Measurements from ENCODE around the gene LRP1B. TPM values are rescaled to one million over a fixed set of nuclear protein-coding genes. Genes with fewer than 3 reads are reported as not detected.
A peak's percentile ranks its signal among the peaks of the same experiment; 100 is the strongest.

The LRP1B gene
- total and polyA plus RNA-seq, 2 experiments from 2014 or later, result not detected

DNA sequence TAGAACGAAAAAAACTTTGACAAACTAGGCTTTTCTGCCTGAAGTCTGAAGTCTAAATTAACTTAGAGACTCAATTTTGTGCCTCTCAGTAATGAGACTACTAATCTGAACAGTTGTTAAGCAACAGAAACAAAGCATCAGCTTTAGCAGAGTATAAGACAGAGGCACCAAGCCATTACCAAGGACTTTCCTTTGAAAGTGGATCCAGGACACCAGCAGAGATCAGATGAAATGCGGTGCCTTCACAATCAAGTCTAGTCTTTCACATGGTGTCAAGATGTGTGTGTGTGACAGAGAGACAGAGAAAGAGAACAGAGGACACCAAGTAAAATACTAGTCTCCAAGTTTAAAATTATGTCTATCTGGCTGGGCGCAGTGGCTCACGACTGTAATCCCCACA, 1502.9 kb downstream of the LRP1B start:
- H2AFZ ChIP-seq, result no peak overlapping the region
- DNase-seq, result no peak
- in situ Hi-C loops (cut with MboI), result no loop called here

DNA sequence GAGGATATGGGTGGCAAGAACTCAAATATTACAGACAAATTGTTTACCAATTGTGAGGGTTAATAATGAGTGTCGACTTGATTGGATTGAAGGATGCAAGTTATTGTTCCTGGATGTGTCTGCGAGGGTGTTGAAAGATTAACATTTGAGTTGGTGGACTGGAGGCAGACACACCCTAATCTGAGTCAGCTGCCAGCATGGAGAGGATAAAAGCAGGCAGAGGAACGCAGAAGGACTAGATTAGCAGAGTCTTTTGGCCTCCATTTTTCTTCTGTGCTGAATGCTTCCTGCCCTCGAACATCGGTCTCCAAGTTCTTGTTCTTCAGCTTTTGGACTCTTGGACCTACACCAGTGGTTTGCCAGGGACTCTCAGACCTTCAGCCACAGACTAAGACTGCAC, 1503.7 kb downstream of the LRP1B start:
- no peaks in the 10 kb centered on the region for H3K9me3 ChIP-seq (ENCODE audit: low read depth)
- no peaks in the 10 kb centered on the region for H3K79me2 ChIP-seq (ENCODE audit: insufficient read depth)
- in situ Hi-C loops (cut with MboI), result no loop called here
- no peaks in the 10 kb centered on the region for H4K20me1 ChIP-seq (ENCODE audit: insufficient read depth)
- H2AFZ ChIP-seq, result 0 out of 2 replicates have a peak overlapping the region, but pooled peaks have one; percentile 35
- H3F3A ChIP-seq (ENCODE audit: insufficient read depth), result no peaks in the 10 kb centered on the region
- H3K9ac ChIP-seq, result no peak overlapping the region
- H3K36me3 ChIP-seq (ENCODE audit: low read depth), result no peaks in the 10 kb centered on the region
- no peak for TF ChIP-seq EZH2 (IDR thresholded peaks at IDR 0.05; ENCODE audit: insufficient read depth, poor library complexity, severe bottlenecking)
- TF ChIP-seq EZH2phosphoT487 (IDR thresholded peaks at IDR 0.05; ENCODE audit: insufficient read depth, low read depth), result no peak
- H3K4me3 ChIP-seq, result no peak overlapping the region
- H3K9me2 ChIP-seq (ENCODE audit: insufficient read depth), result no peaks in the 10 kb centered on the region
- no peak overlapping the region for H3K4me2 ChIP-seq (ENCODE audit: unreplicated experiment)
- no peaks in the 10 kb centered on the region for H3K27me3 ChIP-seq (replicated peaks; ENCODE audit: insufficient read depth)
- H3K27ac ChIP-seq, result no peak overlapping the region
- peak; percentile 10 for DNase-seq
- H3K4me1 ChIP-seq (ENCODE audit: insufficient read depth), result no peaks in the 10 kb centered on the region
- WGBS, 2 experiments (ENCODE audit: low coverage in 1 of 2, low lambda C conversion rate in 2 of 2, missing lambda C conversion rate in 2 of 2), result 5 to 11% methylated on average over 5 of the region's 5 CpGs

More for the DNA sequence above, 1502.9 kb downstream of the LRP1B start:
- Histone ChIP-seq H3K9ac (no peak overlapping the region), H3K27ac (no peak overlapping the region), H4K20me1 (ENCODE audit: insufficient read depth) (no peaks in the 10 kb centered on the region), H3K79me2 (ENCODE audit: insufficient read depth) (no peaks in the 10 kb centered on the region), H3K4me3 (no peak overlapping the region), H3K9me3 (ENCODE audit: low read depth) (no peaks in the 10 kb centered on the region), H3K9me2 (ENCODE audit: insufficient read depth) (no peaks in the 10 kb centered on the region), H3F3A (ENCODE audit: insufficient read depth) (no peaks in the 10 kb centered on the region), H3K4me2 (ENCODE audit: unreplicated experiment) (no peak overlapping the region), H3K4me1 (ENCODE audit: insufficient read depth) (no peaks in the 10 kb centered on the region), H3K36me3 (ENCODE audit: low read depth) (no peaks in the 10 kb centered on the region), H3K27me3 (replicated peaks; ENCODE audit: insufficient read depth) (no peaks in the 10 kb centered on the region)
- 11 to 19% methylated on average over 4 of the region's 4 CpGs for WGBS, 2 experiments (ENCODE audit: low coverage in 1 of 2, low lambda C conversion rate in 2 of 2, missing lambda C conversion rate in 2 of 2)
- TF ChIP-seq EZH2phosphoT487 (IDR thresholded peaks at IDR 0.05; ENCODE audit: insufficient read depth, low read depth) (no peak), EZH2 (IDR thresholded peaks at IDR 0.05; ENCODE audit: insufficient read depth, poor library complexity, severe bottlenecking) (no peak)

DNA sequence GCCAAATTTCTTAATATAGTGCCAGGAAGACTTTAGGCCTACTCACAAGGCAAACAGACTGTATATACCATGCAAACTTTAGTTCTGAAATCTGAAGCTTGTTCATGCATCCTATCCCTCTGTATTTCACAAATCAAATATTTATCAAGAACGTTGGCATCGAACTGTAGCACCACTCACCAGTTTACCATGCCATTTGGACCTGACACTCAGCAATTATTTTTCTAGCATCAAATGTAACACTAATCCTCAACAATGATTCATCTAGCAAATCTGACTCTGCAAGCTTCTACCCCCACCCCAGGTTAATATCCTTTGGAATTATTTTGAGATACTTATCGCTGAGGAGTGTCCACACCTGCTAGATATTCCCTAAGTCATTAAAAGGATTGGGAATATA, 1506.6 kb downstream of the LRP1B start:
- Histone ChIP-seq H3K9me3 (ENCODE audit: low read depth) (no peaks in the 10 kb centered on the region), H3K27me3 (replicated peaks; ENCODE audit: insufficient read depth) (no peaks in the 10 kb centered on the region), H3K4me2 (ENCODE audit: unreplicated experiment) (no peak overlapping the region), H3K9me2 (ENCODE audit: insufficient read depth) (no peaks in the 10 kb centered on the region), H4K20me1 (ENCODE audit: insufficient read depth) (no peaks in the 10 kb centered on the region), H3K9ac (no peak overlapping the region), H3F3A (ENCODE audit: insufficient read depth) (no peaks in the 10 kb centered on the region), H3K36me3 (ENCODE audit: low read depth) (no peaks in the 10 kb centered on the region), H3K27ac (no peak overlapping the region), H2AFZ (no peak overlapping the region), H3K79me2 (ENCODE audit: insufficient read depth) (no peaks in the 10 kb centered on the region), H3K4me1 (ENCODE audit: insufficient read depth) (no peaks in the 10 kb centered on the region), H3K4me3 (no peak overlapping the region)
- DNase-seq, result no peak
- in situ Hi-C loops (cut with MboI), result no loop called here
- TF ChIP-seq EZH2 (IDR thresholded peaks at IDR 0.05; ENCODE audit: insufficient read depth, poor library complexity, severe bottlenecking) (no peak), EZH2phosphoT487 (IDR thresholded peaks at IDR 0.05; ENCODE audit: insufficient read depth, low read depth) (no peak)
- whole genome bisulfite sequencing, 2 experiments (ENCODE audit: low coverage in 1 of 2, low lambda C conversion rate in 2 of 2, missing lambda C conversion rate in 2 of 2), result 69 to 73% methylated on average over 3 of the region's 3 CpGs

DNA sequence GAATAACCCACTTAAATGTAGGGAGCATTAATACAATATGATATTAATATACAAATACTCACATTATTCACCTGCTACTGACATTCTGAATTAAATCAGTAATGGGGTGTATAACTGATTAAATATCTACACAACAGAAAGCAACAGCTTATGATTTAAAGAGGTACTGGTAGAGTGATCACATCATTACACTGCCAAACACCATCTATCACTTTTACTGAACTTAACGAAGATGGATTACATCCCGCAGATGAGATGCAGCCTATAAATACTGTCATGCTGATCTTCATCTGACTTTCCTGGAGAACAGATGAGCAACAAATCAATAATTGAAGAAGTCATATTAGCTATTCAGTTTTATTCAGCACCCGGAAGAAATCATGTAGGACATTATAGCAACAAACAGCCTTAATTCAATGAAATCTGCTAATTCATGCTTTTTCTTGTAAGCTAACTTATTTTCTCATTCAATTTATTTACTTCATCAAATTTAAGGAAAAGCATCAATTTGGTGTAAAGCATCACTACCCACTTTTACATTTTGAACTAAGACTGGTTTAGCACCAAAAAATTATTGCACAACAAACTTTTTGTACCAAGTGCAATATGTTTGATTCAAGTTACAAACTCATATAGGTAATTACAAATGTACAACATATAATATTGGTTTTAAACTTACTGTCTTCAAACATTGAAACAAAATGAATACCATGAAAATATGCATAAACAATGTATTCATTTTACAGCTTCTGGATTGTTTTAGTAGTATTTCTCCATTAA, 1509.0 kb downstream of the LRP1B start:
- no peak overlapping the region for H3K4me3 ChIP-seq
- H3K9ac ChIP-seq, result no peak overlapping the region
- no peak for DNase-seq
- no peaks in the 10 kb centered on the region for H3K27me3 ChIP-seq (replicated peaks; ENCODE audit: insufficient read depth)
- H3K9me3 ChIP-seq (ENCODE audit: low read depth), result no peaks in the 10 kb centered on the region
- 70 to 81% methylated on average over 3 of the region's 3 CpGs for WGBS, 2 experiments (ENCODE audit: low coverage in 1 of 2, low lambda C conversion rate in 2 of 2, missing lambda C conversion rate in 2 of 2)
- no peak overlapping the region for H3K27ac ChIP-seq
- H2AFZ ChIP-seq, result no peak overlapping the region
- H3K36me3 ChIP-seq (ENCODE audit: low read depth), result no peaks in the 10 kb centered on the region
- no peak overlapping the region for H3K4me2 ChIP-seq (ENCODE audit: unreplicated experiment)
- TF ChIP-seq EZH2 (IDR thresholded peaks at IDR 0.05; ENCODE audit: insufficient read depth, poor library complexity, severe bottlenecking), result no peak
- in situ Hi-C loops (cut with MboI), result no loop called here
- H3F3A ChIP-seq (ENCODE audit: insufficient read depth), result no peaks in the 10 kb centered on the region
- no peaks in the 10 kb centered on the region for H3K9me2 ChIP-seq (ENCODE audit: insufficient read depth)
- no peaks in the 10 kb centered on the region for H3K4me1 ChIP-seq (ENCODE audit: insufficient read depth)
- no peaks in the 10 kb centered on the region for H3K79me2 ChIP-seq (ENCODE audit: insufficient read depth)
- no peaks in the 10 kb centered on the region for H4K20me1 ChIP-seq (ENCODE audit: insufficient read depth)
